Measurements from ENCODE around the gene UFM1. TPM values are rescaled to one million over a fixed set of nuclear protein-coding genes. Genes with fewer than 3 reads are reported as not detected.

UFM1 gene
- total RNA-seq, 1 experiment from 2014 or later, result 101 TPM

GRCh38 chr13:38384171-38384570 lies 34.5 kb downstream of the UFM1 start:
- no peak overlapping the region for H3K4me3 ChIP-seq
- no peak overlapping the region for H3K27ac ChIP-seq
- H3K27me3 ChIP-seq, result no peaks in the 10 kb centered on the region
- DNase-seq, result no peak
- no peaks in the 10 kb centered on the region for H3K9me3 ChIP-seq (replicated peaks)
- peaks cover 17% of the 10 kb centered on the region for H3K4me1 ChIP-seq
- H3K36me3 ChIP-seq, result no peaks in the 10 kb centered on the region

- Histone ChIP-seq H3K27ac (no peak overlapping the region), H3K4me1 (peaks cover 17% of the 10 kb centered on the region)
These were observed 35.7 kb downstream of the UFM1 start for GRCh38 chr13:38385153-38385891.

DNA sequence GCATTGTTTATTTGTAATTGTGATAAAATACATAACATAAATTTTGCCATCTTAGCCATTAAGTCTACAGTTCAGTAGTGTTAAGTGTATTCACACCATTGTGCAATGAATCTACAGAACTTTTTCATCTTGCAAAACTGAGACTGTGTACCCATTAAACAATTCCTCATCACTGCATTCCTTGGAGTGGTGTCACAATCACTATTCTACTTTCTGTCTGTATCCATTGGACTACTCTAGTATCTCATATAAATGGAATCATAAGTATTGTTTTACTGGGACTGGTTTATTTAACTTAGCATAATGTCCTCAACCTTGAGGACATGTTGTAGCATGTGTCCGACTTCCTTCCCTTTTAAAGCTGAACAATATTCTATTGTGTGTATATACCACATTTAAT lies 36.8 kb downstream of the UFM1 start:
- DNase-seq, result no peak
- no peaks in the 10 kb centered on the region for H3K36me3 ChIP-seq
- H3K4me1 ChIP-seq, result peaks cover 17% of the 10 kb centered on the region
- H3K27me3 ChIP-seq, result no peaks in the 10 kb centered on the region
- no peaks in the 10 kb centered on the region for H3K9me3 ChIP-seq (replicated peaks)
- H3K27ac ChIP-seq, result no peak overlapping the region
- no peak overlapping the region for H3K4me3 ChIP-seq

More at GRCh38 chr13:38385153-38385891, 35.7 kb downstream of the UFM1 start:
- no peaks in the 10 kb centered on the region for H3K27me3 ChIP-seq
- no peak overlapping the region for H3K4me3 ChIP-seq
- H3K9me3 ChIP-seq (replicated peaks), result no peaks in the 10 kb centered on the region
- peak in 1 of 2 experiments; percentile 48 for DNase-seq
- H3K36me3 ChIP-seq, result no peaks in the 10 kb centered on the region

- no peak for DNase-seq
- Histone ChIP-seq H3K27me3 (no peaks in the 10 kb centered on the region), H3K4me3 (no peak overlapping the region), H3K9me3 (replicated peaks) (no peaks in the 10 kb centered on the region), H3K4me1 (peaks cover 20% of the 10 kb centered on the region), H3K27ac (no peak overlapping the region), H3K36me3 (no peaks in the 10 kb centered on the region)
These were observed 41.7 kb downstream of the UFM1 start for GRCh38 chr13:38391341-38391740.

GRCh38 chr13:38394777-38395496 lies 45.3 kb downstream of the UFM1 start:
- no peak overlapping the region for H3K27ac ChIP-seq
- H3K4me1 ChIP-seq, result peaks cover 12% of the 10 kb centered on the region
- H3K27me3 ChIP-seq, result no peaks in the 10 kb centered on the region
- no peaks in the 10 kb centered on the region for H3K9me3 ChIP-seq (replicated peaks)
- peak; percentile 31 to 57 for DNase-seq
- H3K36me3 ChIP-seq, result no peaks in the 10 kb centered on the region
- H3K4me3 ChIP-seq, result no peak overlapping the region

DNA sequence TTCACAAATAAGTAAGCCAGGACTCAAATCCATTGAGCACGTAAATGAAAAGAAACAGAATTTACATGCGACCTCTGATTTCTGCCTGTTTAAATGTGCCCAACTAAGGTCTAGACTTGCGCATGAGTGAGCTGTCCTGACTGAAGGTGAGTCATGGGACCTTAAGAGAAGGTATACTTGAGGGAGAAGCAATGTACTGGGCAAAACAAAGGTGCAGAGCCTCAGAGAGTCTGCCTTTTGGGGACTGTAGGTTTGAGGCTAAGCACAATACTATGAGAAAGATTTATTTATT lies 45.8 kb downstream of the UFM1 start:
- H3K27me3 ChIP-seq, result no peaks in the 10 kb centered on the region
- H3K36me3 ChIP-seq, result no peaks in the 10 kb centered on the region
- H3K4me3 ChIP-seq, result no peak overlapping the region
- no peaks in the 10 kb centered on the region for H3K9me3 ChIP-seq (replicated peaks)
- peak in 1 of 2 experiments; percentile 8 for DNase-seq
- H3K4me1 ChIP-seq, result peaks cover 12% of the 10 kb centered on the region
- no peak overlapping the region for H3K27ac ChIP-seq

- H3K27me3 ChIP-seq, result no peaks in the 10 kb centered on the region
- H3K4me3 ChIP-seq, result no peak overlapping the region
- H3K4me1 ChIP-seq, result peaks cover 12% of the 10 kb centered on the region
- no peaks in the 10 kb centered on the region for H3K9me3 ChIP-seq (replicated peaks)
- H3K27ac ChIP-seq, result no peak overlapping the region
- no peaks in the 10 kb centered on the region for H3K36me3 ChIP-seq
- DNase-seq, result peak in 1 of 2 experiments; percentile 49
These were observed 49.3 kb downstream of the UFM1 start for GRCh38 chr13:38398711-38399493.

- H3K9me3 ChIP-seq (replicated peaks), result no peaks in the 10 kb centered on the region
- no peaks in the 10 kb centered on the region for H3K36me3 ChIP-seq
- no peak for DNase-seq
- no peak overlapping the region for H3K27ac ChIP-seq
- peaks cover 10% of the 10 kb centered on the region for H3K4me1 ChIP-seq
- no peak overlapping the region for H3K4me3 ChIP-seq
- H3K27me3 ChIP-seq, result no peaks in the 10 kb centered on the region
These were observed 49.9 kb downstream of the UFM1 start for GRCh38 chr13:38399535-38399934.

DNA sequence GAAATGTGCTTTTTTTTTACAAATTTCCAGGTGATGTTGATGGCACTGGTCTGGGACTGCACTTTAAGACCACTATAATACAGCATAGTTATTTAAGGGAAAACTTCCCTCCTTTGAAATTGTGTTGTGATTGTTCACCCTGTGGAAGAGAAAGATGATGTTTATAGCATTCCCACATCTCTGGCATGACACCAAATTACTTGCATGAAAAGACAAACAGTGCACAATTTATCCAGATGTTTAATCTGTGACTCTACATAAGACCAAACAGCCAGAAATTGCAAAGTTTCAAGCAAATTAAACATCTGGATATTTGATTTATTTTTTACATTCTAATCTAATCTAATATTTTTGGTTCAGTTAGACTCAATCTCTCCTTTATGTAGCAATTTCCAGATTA lies 51.6 kb downstream of the UFM1 start:
- no peak overlapping the region for H3K4me3 ChIP-seq
- no peaks in the 10 kb centered on the region; the same call in none of the 2 replicates for H3K4me1 ChIP-seq
- H3K27me3 ChIP-seq, result no peaks in the 10 kb centered on the region
- no peaks in the 10 kb centered on the region for H3K9me3 ChIP-seq (replicated peaks)
- no peaks in the 10 kb centered on the region for H3K36me3 ChIP-seq
- DNase-seq, result no peak
- no peak overlapping the region for H3K27ac ChIP-seq

- H3K36me3 ChIP-seq, result no peaks in the 10 kb centered on the region
- no peaks in the 10 kb centered on the region for H3K4me1 ChIP-seq
- no peak overlapping the region for H3K4me3 ChIP-seq
- H3K27me3 ChIP-seq, result peaks cover 3% of the 10 kb centered on the region; the same call in 1 of the 2 replicates
- H3K9me3 ChIP-seq (replicated peaks), result no peaks in the 10 kb centered on the region
- no peak overlapping the region for H3K27ac ChIP-seq
- no peak for DNase-seq
These were observed 55.6 kb downstream of the UFM1 start for GRCh38 chr13:38405216-38405615.

GRCh38 chr13:38409771-38410170 lies 60.1 kb downstream of the UFM1 start:
- Histone ChIP-seq H3K4me3 (no peak overlapping the region), H3K4me1 (no peaks in the 10 kb centered on the region), H3K36me3 (no peaks in the 10 kb centered on the region), H3K27ac (no peak overlapping the region), H3K9me3 (replicated peaks) (no peaks in the 10 kb centered on the region), H3K27me3 (peaks cover 3% of the 10 kb centered on the region; the same call in 1 of the 2 replicates)
- no peak for DNase-seq

GRCh38 chr13:38412266-38412665 lies 62.6 kb downstream of the UFM1 start:
- no peak for DNase-seq
- H3K36me3 ChIP-seq, result no peaks in the 10 kb centered on the region
- no peak overlapping the region for H3K4me3 ChIP-seq
- H3K4me1 ChIP-seq, result no peaks in the 10 kb centered on the region
- H3K27me3 ChIP-seq, result peaks cover 3% of the 10 kb centered on the region
- no peaks in the 10 kb centered on the region for H3K9me3 ChIP-seq (replicated peaks)
- H3K27ac ChIP-seq, result no peak overlapping the region

Data from SJCRH30 (cell line).